ENCODE results near the gene PTK7. TPM values are rescaled to one million over a fixed set of nuclear protein-coding genes. Genes with fewer than 3 reads are reported as not detected.

Gene PTK7
- total RNA-seq (2022; extraction: Qiagen RNA extraction; ENCODE audit: low read depth): 4.1 to 5.1 TPM (median 4.4 TPM) in 5 replicates

GRCh38 chr6:43075670-43076463 lies at the start of gene PTK7:
Gene PTK7, plus strand, starts transcription at chr6:43076314. Its CDS starts 175 bp downstream, at chr6:43076489.

DNA sequence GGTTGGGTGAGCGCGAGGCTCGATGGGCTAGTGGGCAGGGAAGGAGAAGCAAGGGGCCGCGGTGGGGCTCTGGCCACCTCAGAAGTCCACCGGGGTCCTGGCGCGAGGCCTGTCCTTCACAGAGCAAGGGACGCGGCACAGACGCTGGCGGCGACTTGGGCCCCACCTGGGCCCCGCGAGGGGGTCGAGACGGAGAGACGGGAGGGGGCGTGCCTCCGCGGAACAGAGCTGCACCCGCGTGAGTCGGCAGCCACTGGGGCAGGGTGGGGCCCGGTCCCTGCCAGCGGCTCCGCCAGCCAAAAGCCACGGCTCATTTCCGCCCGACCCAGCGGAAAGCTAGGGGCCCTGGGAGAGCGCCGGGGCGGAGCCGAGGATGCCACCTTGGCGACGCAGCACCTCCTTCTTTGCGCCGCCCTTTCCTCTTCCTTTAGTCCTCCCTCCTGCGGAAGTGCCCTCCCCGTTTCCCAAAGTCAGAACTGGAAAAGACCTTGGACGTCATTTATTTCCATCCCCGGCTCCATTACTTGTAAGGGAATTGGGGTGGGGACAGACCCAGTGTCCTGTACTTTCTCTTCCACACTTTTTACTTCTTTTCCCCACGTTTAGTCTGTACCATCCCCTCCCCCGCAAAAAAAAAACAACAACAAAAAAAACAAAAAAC lies 22.4 kb upstream of the PTK7 start, which contains the start of gene CUL7:
Gene CUL7 (minus strand): TSS at position 307 of the 661 bp plus-strand sequence. CDS start 1,063 bp downstream, outside the sequence.

GRCh38 chr6:43059168-43060033 lies 16.7 kb upstream of the PTK7 start, which contains the start of the genes KLC4 and MRPL2:
Gene KLC4, plus strand, starts transcription at chr6:43059631. Its CDS starts 1,705 bp downstream, at chr6:43061336.
Gene MRPL2, minus strand, starts transcription at chr6:43059434. Its CDS starts 53 bp downstream, at chr6:43059381.

DNA sequence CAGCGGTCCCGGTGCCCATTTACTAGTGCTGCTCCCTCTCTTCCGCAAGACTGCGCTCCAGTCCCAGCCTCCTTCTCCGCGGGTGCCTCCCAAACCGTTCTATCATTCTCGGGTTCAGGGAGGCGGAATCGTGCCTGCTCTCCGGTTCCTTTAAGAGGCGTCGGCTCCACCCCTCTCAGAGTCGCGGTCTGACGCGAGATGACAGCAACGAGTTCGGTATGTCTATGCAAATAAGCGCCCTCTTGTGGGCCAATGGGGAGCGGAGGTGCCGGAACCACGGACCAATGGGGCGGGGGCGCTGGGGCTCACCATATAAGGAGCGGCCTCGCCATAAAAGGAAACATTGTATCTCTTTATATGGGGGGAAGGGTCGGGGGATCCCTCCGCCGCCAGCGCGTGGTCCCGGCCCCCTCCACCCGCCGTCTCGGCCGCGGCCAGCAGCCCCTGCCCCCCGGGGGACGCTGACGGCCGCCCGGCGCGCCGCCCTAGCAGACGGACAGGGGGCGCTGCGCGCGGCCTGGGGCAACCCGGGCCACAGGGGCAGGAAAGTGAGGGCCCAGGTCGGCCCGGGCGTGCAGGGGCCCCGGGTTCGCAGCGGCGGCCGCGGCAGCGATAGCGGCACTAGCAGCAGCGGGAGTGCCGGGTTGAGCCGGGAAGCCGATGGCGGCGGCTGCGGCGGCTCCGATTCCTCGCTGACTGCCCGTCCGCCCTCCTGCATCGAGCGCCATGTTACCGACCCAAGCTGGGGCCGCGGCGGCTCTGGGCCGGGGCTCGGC lies 95.0 kb downstream of the PTK7 start, which contains the start of gene SRF:
Gene SRF (plus strand): TSS at position 339 of the 776 bp plus-strand sequence. CDS start 388 bp downstream, at position 727.

DNA sequence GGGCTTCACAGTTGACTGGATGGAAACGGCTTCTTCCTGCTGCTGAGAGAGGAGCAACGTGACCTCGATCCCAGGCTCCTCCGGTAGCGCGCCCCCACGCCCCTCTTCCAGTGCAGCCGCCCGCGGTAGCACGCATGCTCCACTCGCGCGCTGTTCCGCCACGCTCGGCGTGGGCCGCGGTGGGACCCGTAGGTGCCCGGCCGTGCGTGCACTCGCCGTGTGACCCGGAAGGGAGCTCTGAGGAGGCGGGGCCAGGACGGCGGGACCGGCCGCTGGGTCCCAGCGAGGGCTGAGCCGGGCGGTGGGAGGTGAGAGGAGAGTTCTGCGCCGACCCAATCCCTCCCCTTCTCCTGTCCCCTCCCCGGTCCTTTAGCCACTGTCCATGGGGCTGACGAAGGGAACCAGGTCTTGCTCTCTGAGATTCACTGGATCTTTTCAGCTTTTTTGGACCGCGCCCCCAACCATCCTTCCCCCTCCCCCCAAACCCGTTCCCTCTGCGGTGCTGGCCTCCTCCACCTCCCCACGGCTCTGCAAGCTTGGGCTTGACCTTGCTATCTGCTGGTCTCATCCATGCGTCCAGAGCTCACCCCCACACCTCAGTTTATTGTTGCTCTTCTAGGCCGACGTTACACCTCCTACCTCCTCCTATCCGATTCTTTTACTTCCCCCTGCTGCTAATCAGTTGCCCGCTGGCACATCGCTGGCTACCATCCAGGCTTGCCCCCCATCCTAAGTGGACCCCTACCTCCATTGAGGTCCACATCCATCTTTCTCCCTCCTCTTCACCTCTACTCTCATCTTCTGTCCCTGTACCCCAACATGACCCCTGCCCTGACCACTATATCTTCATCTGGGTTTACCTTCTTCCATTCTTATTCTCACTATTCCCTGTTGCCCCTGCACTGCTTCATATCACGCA lies 106.1 kb downstream of the PTK7 start, which contains the start of gene CUL9:
Gene CUL9 (plus strand): TSS at position 255 of the 919 bp plus-strand sequence. CDS start 2,115 bp downstream, outside the sequence.

Other genes starting within 250 kb of the PTK7 start
- 68.4 to 100 TPM (median 71.5 TPM) in 5 replicates for gene RPL7L1, start 196.7 kb upstream of the PTK7 start, total RNA-seq (2022; extraction: Qiagen RNA extraction; ENCODE audit: low read depth)
- gene PTCRA, start 160.3 kb upstream of the PTK7 start, total RNA-seq (2022; extraction: Qiagen RNA extraction; ENCODE audit: low read depth): not detected in 5 replicates
- 36.6 to 45.7 TPM (median 42.7 TPM) in 5 replicates for gene CNPY3, start 146.8 kb upstream of the PTK7 start, total RNA-seq (2022; extraction: Qiagen RNA extraction; ENCODE audit: low read depth)
- 0.18 to 0.24 TPM (median 0.19 TPM) in 3 of 5 replicates, not detected in the others for gene GNMT, start 115.6 kb upstream of the PTK7 start, total RNA-seq (2022; extraction: Qiagen RNA extraction; ENCODE audit: low read depth)
- gene PEX6, start 97.1 kb upstream of the PTK7 start, total RNA-seq (2022; extraction: Qiagen RNA extraction; ENCODE audit: low read depth): 5.0 to 9.2 TPM (median 7.5 TPM) in 5 replicates
- 25.0 to 28.8 TPM (median 26.9 TPM) in 5 replicates for gene PPP2R5D, start 91.7 kb upstream of the PTK7 start, total RNA-seq (2022; extraction: Qiagen RNA extraction; ENCODE audit: low read depth)
- gene MEA1, start 62.4 kb upstream of the PTK7 start, total RNA-seq (2022; extraction: Qiagen RNA extraction; ENCODE audit: low read depth): 90.8 to 113 TPM (median 93.1 TPM) in 5 replicates
- 26.1 to 32.1 TPM (median 30.4 TPM) in 5 replicates for gene KLHDC3, start 62.1 kb upstream of the PTK7 start, total RNA-seq (2022; extraction: Qiagen RNA extraction; ENCODE audit: low read depth)
- 67.5 to 87.2 TPM (median 72.5 TPM) in 5 replicates for gene RRP36, start 54.7 kb upstream of the PTK7 start, total RNA-seq (2022; extraction: Qiagen RNA extraction; ENCODE audit: low read depth)
- 5.9 to 8.0 TPM (median 7.1 TPM) in 5 replicates for gene CUL7, start 22.5 kb upstream of the PTK7 start, total RNA-seq (2022; extraction: Qiagen RNA extraction; ENCODE audit: low read depth)
- 55.2 to 71.0 TPM (median 62.7 TPM) in 5 replicates for gene MRPL2, start 16.9 kb upstream of the PTK7 start, total RNA-seq (2022; extraction: Qiagen RNA extraction; ENCODE audit: low read depth)
- gene KLC4, start 16.7 kb upstream of the PTK7 start, total RNA-seq (2022; extraction: Qiagen RNA extraction; ENCODE audit: low read depth): 5.6 to 8.1 TPM (median 7.2 TPM) in 5 replicates
- 12.3 to 18.7 TPM (median 17.9 TPM) in 5 replicates for gene SRF, start 95.0 kb downstream of the PTK7 start, total RNA-seq (2022; extraction: Qiagen RNA extraction; ENCODE audit: low read depth)
- gene CUL9, start 105.9 kb downstream of the PTK7 start, total RNA-seq (2022; extraction: Qiagen RNA extraction; ENCODE audit: low read depth): 6.8 to 8.8 TPM (median 8.4 TPM) in 5 replicates
- gene DNPH1, start 153.2 kb downstream of the PTK7 start, total RNA-seq (2022; extraction: Qiagen RNA extraction; ENCODE audit: low read depth): 68.6 to 103 TPM (median 100 TPM) in 5 replicates
- gene TTBK1, start 167.2 kb downstream of the PTK7 start, total RNA-seq (2022; extraction: Qiagen RNA extraction; ENCODE audit: low read depth): 0.03 to 0.09 TPM (median 0.06 TPM) in 4 of 5 replicates, not detected in the other
- not detected in 5 replicates for gene SLC22A7, start 221.9 kb downstream of the PTK7 start, total RNA-seq (2022; extraction: Qiagen RNA extraction; ENCODE audit: low read depth)
- 0.42 to 1.0 TPM (median 0.66 TPM) in 5 replicates for gene CRIP3, start 232.5 kb downstream of the PTK7 start, total RNA-seq (2022; extraction: Qiagen RNA extraction; ENCODE audit: low read depth)

All from A549 treated with RU486 at 1 μM for 4 hours (cell line).